Kidney epithelial cell (primary cell): ENCODE measurements around the gene ZNF22. TPM values are rescaled to one million over a fixed set of nuclear protein-coding genes. Genes with fewer than 3 reads are reported as not detected.

Experiments used
- DNase-seq: peaks from one replicate; pipeline ENCODE4 v3.0.0-alpha.2; 2010; ENCODE audit warnings: low read depth
- H3K27me3 ChIP-seq: 2 replicates; pipeline ENCODE4 v1.6.0; 2011; ENCODE audit warnings: low read length; ENCODE audit not compliant: control insufficient read depth, insufficient read depth
- H3K36me3 ChIP-seq: 2 replicates; pipeline ENCODE4 v1.5.1; 2011; ENCODE audit warnings: low read length; ENCODE audit not compliant: control insufficient read depth, insufficient read depth
- H3K4me3 ChIP-seq: 2 replicates; pipeline ENCODE4 v1.5.1; 2011; ENCODE audit warnings: low read depth, mild to moderate bottlenecking, control low read depth, low read length
- total RNA-seq: library from RNA; depleted of rRNA; stranded (reverse); fragments of >200 nt; gene quantifications from 2 replicates; pipeline ENCODE4 v1.2.3, GENCODE V29; 2015
- TF ChIP-seq, protein P1 (sequence below): IDR thresholded peaks from 2 replicates; pipeline ENCODE4 v1.5.1; 2011; ENCODE audit warnings: mild to moderate bottlenecking, moderate library complexity, low read length, control low read depth, inconsistent platforms; ENCODE audit not compliant: insufficient read depth, poor library complexity, severe bottlenecking

Gene ZNF22
- total RNA-seq, 1 donor from 2014 or later: 30.0 TPM

DNA sequence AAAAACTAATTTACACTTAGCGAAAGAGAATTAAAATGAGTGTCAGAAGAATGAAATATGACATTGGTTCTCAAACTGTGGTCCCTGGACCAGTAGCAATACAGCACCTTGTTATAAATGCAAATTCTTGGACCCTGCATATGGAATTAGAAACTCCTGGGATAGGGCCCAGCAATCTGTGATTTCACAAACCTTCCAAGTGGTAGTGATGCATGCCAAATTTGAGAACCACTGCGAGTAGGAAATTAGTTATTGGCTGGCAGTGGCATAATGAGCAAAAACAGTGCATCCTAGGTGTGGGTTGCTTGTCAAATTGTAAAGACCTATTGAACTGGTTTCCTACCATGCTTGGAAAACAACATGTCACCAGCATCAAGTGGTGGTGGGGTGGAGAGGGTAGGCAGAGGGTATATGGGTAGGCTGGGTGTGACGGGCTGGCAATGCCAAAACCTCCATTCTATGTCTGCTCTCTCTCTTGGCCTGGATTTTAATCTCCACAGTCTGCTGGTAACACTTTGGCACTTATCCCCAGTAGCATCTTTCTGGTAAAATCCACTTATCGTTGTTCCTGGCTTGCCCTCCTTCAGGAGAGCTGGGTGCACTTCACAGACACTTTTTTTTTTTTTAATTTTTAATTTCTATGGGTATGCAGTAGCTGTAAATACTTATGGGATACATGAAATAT lies 50.0 kb downstream of the ZNF22 start:
- Histone ChIP-seq H3K36me3 (no peaks in the 10 kb centered on the region), H3K27me3 (no peaks in the 10 kb centered on the region), H3K4me3 (no peak overlapping the region)
- DNase-seq: no peak
- TF ChIP-seq, protein P1, sequence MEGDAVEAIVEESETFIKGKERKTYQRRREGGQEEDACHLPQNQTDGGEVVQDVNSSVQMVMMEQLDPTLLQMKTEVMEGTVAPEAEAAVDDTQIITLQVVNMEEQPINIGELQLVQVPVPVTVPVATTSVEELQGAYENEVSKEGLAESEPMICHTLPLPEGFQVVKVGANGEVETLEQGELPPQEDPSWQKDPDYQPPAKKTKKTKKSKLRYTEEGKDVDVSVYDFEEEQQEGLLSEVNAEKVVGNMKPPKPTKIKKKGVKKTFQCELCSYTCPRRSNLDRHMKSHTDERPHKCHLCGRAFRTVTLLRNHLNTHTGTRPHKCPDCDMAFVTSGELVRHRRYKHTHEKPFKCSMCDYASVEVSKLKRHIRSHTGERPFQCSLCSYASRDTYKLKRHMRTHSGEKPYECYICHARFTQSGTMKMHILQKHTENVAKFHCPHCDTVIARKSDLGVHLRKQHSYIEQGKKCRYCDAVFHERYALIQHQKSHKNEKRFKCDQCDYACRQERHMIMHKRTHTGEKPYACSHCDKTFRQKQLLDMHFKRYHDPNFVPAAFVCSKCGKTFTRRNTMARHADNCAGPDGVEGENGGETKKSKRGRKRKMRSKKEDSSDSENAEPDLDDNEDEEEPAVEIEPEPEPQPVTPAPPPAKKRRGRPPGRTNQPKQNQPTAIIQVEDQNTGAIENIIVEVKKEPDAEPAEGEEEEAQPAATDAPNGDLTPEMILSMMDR: no peak

DNA sequence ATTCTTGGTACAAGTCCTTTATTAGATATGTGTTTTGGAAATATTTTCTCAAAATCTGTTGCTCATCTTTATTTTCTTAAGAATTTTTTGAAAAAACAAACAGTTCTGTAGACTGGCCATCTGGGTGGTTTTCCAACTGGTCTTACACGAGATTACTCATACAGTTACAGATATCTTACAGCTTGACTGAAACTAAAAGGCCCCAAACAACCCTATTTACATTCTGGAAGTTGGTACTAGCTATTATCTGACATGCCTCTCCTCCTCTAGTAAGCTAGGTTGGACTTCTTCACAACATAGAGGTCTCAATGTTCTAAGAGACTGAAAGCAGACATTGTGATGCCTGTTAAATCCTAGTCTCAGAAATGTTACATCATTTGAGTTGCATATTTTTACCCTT lies 52.0 kb downstream of the ZNF22 start:
- no peak overlapping the region for H3K4me3 ChIP-seq
- TF ChIP-seq, protein P1: no peak
- H3K27me3 ChIP-seq: no peaks in the 10 kb centered on the region

DNA sequence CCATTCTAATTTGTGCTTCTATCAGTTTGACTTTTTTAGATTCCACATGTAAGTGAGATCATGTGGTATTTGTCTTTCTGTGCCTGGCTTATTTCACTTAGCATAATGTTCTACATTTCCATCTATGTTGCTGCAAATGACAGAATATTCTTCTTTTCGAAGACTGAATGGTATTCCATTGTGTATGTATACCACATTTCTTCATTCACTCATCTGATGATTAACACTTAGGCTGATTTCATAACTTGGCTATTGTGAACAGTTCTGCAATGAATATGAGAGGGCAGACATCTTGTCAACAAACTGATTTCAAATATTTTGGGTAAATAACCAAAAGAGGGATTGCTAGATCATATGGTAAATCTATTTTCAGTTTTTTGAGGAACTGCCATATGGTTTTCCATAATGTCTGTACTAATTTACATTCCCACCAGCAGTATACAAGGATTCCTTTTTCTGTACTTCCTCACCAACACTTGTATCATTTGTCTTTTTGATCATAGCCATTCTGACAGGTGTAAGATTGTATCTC lies 52.9 kb downstream of the ZNF22 start:
- Histone ChIP-seq H3K27me3 (no peaks in the 10 kb centered on the region), H3K4me3 (no peak overlapping the region), H3K36me3 (no peaks in the 10 kb centered on the region)
- TF ChIP-seq, protein P1: no peak
- no peak for DNase-seq

More for the DNA sequence above, 52.0 kb downstream of the ZNF22 start:
- H3K36me3 ChIP-seq: no peaks in the 10 kb centered on the region
- no peak for DNase-seq

Other genes starting within 250 kb of the ZNF22 start
- gene TMEM72, start 89.6 kb upstream of the ZNF22 start, total RNA-seq: not detected in 2 replicates
- gene RASSF4, start 41.1 kb upstream of the ZNF22 start, total RNA-seq: 67.6 and 72.0 TPM in 2 replicates
- gene DEPP1, start 22.1 kb upstream of the ZNF22 start, total RNA-seq: 19.8 and 21.9 TPM in 2 replicates